MM.1S (cell line): Measurements from ENCODE around the gene HELZ.

Experiments
- CTCF ChIP-seq: fragments of 300-600 bp; sonication (generic); IDR thresholded peaks from 2 replicates; pipeline ENCODE4 v1.5.1; 2016; ENCODE audit warnings: antibody characterized with exemption, low read length, mixed read lengths
- EZH2 ChIP-seq: fragments of 300-600 bp; sonication (generic); optimal IDR thresholded peaks from 2 replicates; pipeline ENCODE3; 2017; ENCODE audit warnings: low read depth, mild to moderate bottlenecking, antibody characterized with exemption, low read length, mixed read lengths
- EZH2phosphoT487 ChIP-seq: fragments of 300-600 bp; sonication (generic); IDR thresholded peaks from 2 replicates; pipeline ENCODE4 v1.6.1; 2018; ENCODE audit warnings: antibody characterized with exemption, low read length

DNA sequence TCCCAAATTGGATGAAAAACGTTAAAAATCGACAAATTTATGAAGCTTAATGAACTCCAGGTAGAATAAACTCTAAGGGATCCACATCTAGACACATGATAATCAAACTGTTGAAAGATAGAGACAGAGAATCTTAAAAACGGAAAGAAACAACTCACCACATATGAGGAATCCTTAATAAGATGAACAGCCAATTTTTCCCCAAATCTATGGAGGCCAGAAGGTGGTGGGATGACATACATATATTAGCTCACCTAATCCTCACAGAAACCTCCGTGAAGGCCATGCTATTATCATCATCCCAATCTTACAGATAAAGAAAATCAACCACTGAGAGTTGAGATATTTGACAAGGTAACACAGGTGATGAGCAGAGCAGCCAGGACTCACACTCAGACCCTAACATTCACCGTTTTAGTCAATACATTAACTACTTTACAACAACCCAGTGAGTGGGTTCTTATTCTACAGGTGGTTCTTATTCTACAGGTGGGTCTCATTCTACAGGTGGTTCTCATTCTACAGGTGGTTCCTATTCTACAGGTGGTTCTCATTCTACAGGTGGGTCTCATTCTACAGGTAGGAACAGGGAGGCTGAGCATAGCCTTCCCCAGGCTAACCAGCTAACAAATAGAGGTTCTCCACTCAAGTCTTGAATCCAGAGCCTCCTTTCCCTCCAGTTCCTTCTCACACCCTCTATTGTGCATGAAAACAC lies 195.8 kb downstream of the HELZ start:
- TF ChIP-seq CTCF (no peak), EZH2 (no peak), EZH2phosphoT487 (no peak)
